Effector CD8-positive, alpha-beta T cell (primary cell): ENCODE data around the gene MEAK7.
A peak's percentile ranks its signal among the peaks of the same experiment; 100 is the strongest.

ENCODE experiments used
- DNase-seq: peaks from one replicate; lab custom pipeline; 2025; lab: John Stamatoyannopoulos, UW

The MEAK7 gene

GRCh38 chr16:84511831-84512230 lies 7.4 kb upstream of the MEAK7 start:
- DNase-seq = no peak

GRCh38 chr16:84511180-84511800 lies 6.8 kb upstream of the MEAK7 start:
- DNase-seq = peak; percentile 63

GRCh38 chr16:84509032-84509950 lies 4.8 kb upstream of the MEAK7 start:
- no peak for DNase-seq

- peak; percentile 16 for DNase-seq
Observed at GRCh38 chr16:84508502-84508901, 4.0 kb upstream of the MEAK7 start.

GRCh38 chr16:84507011-84507982 lies 2.8 kb upstream of the MEAK7 start:
- no peak for DNase-seq

- no peak for DNase-seq
Observed at GRCh38 chr16:84505249-84506187, 1.1 kb upstream of the MEAK7 start.

- no peak for DNase-seq
Observed at GRCh38 chr16:84503751-84504395, 586 bp downstream of the MEAK7 start.

GRCh38 chr16:84502581-84502980 lies 1.9 kb downstream of the MEAK7 start:
- no peak for DNase-seq

- no peak for DNase-seq
Observed at GRCh38 chr16:84502075-84502474, 2.4 kb downstream of the MEAK7 start.

GRCh38 chr16:84501077-84501735 lies 3.3 kb downstream of the MEAK7 start:
- DNase-seq = no peak

GRCh38 chr16:84500531-84500930 lies 3.9 kb downstream of the MEAK7 start:
- DNase-seq = no peak

- DNase-seq = no peak
Observed at GRCh38 chr16:84499638-84500037, 4.8 kb downstream of the MEAK7 start.

- DNase-seq = no peak
Observed at GRCh38 chr16:84498859-84499620, 5.4 kb downstream of the MEAK7 start.

GRCh38 chr16:84498223-84498610 lies 6.2 kb downstream of the MEAK7 start:
- DNase-seq = no peak

GRCh38 chr16:84497418-84498222 lies 6.8 kb downstream of the MEAK7 start:
- DNase-seq = no peak

GRCh38 chr16:84496991-84497390 lies 7.5 kb downstream of the MEAK7 start:
- no peak for DNase-seq

GRCh38 chr16:84495506-84495905 lies 9.0 kb downstream of the MEAK7 start:
- no peak for DNase-seq

GRCh38 chr16:84489131-84489530 lies 15.3 kb downstream of the MEAK7 start:
- DNase-seq = no peak
